HL-60 (cell line): ENCODE results near the gene MTREX.

Experiments used
- GABPA ChIP-seq: IDR thresholded peaks from 2 replicates; pipeline ENCODE4 v1.6.1; 2012; ENCODE audit warnings: low read depth
- POLR2AphosphoS5 ChIP-seq: IDR thresholded peaks from 2 replicates; pipeline ENCODE4 v1.6.1; 2012; ENCODE audit warnings: low read depth
- REST ChIP-seq: IDR thresholded peaks from 2 replicates; pipeline ENCODE4 v1.6.1; 2012; ENCODE audit warnings: low read depth; ENCODE audit not compliant: insufficient replicate concordance
- SPI1 ChIP-seq: IDR thresholded peaks from 2 replicates; pipeline ENCODE4 v1.6.1; 2012; ENCODE audit warnings: low read depth, mild to moderate bottlenecking, borderline replicate concordance
- TF ChIP-seq, protein P1 (sequence below): IDR thresholded peaks from one replicate; pipeline ENCODE4 v1.5.1; 2011; ENCODE audit warnings: low read length, control low read depth, inconsistent platforms; ENCODE audit not compliant: insufficient read depth

DNA sequence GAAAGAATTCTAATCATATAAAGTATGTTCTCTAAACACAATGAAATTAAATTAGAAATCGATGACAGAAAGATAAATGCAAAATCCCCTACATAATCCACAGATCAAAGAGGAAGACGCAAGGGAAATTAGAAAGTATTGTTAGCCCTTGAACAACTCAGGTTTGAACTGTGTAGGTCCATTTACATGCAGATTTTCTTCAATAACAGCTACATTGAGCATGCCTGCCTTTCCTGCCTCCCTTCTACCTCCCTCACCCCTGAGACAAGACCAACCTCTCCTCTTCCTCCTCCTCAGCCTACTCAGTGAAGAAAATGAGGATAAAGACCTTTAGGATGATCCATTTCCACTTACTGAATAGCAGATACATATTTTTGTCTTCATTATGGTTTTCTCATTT, 151.8 kb downstream of the MTREX start:
- TF ChIP-seq, protein P1, sequence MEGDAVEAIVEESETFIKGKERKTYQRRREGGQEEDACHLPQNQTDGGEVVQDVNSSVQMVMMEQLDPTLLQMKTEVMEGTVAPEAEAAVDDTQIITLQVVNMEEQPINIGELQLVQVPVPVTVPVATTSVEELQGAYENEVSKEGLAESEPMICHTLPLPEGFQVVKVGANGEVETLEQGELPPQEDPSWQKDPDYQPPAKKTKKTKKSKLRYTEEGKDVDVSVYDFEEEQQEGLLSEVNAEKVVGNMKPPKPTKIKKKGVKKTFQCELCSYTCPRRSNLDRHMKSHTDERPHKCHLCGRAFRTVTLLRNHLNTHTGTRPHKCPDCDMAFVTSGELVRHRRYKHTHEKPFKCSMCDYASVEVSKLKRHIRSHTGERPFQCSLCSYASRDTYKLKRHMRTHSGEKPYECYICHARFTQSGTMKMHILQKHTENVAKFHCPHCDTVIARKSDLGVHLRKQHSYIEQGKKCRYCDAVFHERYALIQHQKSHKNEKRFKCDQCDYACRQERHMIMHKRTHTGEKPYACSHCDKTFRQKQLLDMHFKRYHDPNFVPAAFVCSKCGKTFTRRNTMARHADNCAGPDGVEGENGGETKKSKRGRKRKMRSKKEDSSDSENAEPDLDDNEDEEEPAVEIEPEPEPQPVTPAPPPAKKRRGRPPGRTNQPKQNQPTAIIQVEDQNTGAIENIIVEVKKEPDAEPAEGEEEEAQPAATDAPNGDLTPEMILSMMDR: no peak
- TF ChIP-seq POLR2AphosphoS5: no peak
- TF ChIP-seq REST: no peak
- TF ChIP-seq GABPA: no peak
- no peak for TF ChIP-seq SPI1
